K562 (cell line): ENCODE measurements around the gene YIF1A. TPM values are rescaled to one million over a fixed set of nuclear protein-coding genes. Genes with fewer than 3 reads are reported as not detected.

Experiments
- ATAC-seq: fragments of 200-7000 bp; cut with Tn5 transposase; 3 replicates; pipeline ENCODE4 v1.9.1; 2020; ENCODE audit warnings: moderate library complexity
- BruUV-seq: library from RNA; stranded (reverse); fragments of 400-500 nt; replicated peaks from 2 replicates; lab custom pipeline; 2021; lab: Mats Ljungman, UMichigan
- CTCF ChIA-PET: fragments of 300-600 bp; formaldehyde crosslinking; extraction: SDS; loops from one replicate; lab custom pipeline; 2021; ENCODE audit warnings: low intra/inter-chr PET ratio; lab: Yijun Ruan, JAX
- POLR2A ChIA-PET: fragments of 300-600, 350-650 bp; sonication (Branson Sonifier 250); formaldehyde crosslinking; extraction: SDS; loops from one replicate; lab custom pipeline; 2021; ENCODE audit warnings: antibody characterized with exemption, inconsistent platforms; lab: Yijun Ruan, JAX
- DNase-seq, 4 experiments: peaks; one replicate each; pipeline versions ENCODE4 v3.0.0 to v3.0.0-alpha.2; 2011 to 2018; ENCODE audit warnings: low spot score in 3 of 4, mixed read lengths in 3 of 4; ENCODE audit errors: extremely low read depth in 1 of 4
- FAIRE-seq: peaks from 2 replicates; lab custom pipeline; 2011; peaks lifted over from hg19 to GRCh38; lab: Jason Lieb, UNC
- H2AFZ ChIP-seq: 2 replicates; pipeline ENCODE4 v1.6.0; 2011; ENCODE audit warnings: low read depth, low read length, control low read depth, inconsistent platforms
- H3K27ac ChIP-seq: fragments of 200-600 bp; 3 replicates; pipeline ENCODE4 v1.8.0; 2011; ENCODE audit warnings: low read depth, mild to moderate bottlenecking, control low read depth, inconsistent platforms, low read length, moderate library complexity, mixed read lengths; ENCODE audit errors: extremely low read depth
- H3K27me3 ChIP-seq, 2 experiments: fragments of 300-600 bp in 1 of 2; 2 replicates in 1 of 2; 3 replicates in 1 of 2; pipeline versions ENCODE4 v1.6.0 to v1.8.0; 2011; ENCODE audit warnings: inconsistent platforms in 2 of 2, low read length in 2 of 2, mild to moderate bottlenecking in 1 of 2, mixed read lengths in 1 of 2, moderate library complexity in 1 of 2; ENCODE audit not compliant: control insufficient read depth in 2 of 2, insufficient read depth in 2 of 2
- H3K36me3 ChIP-seq: fragments of 300-600 bp; 3 replicates; pipeline ENCODE4 v1.8.0; 2011; ENCODE audit warnings: mild to moderate bottlenecking, low read length, inconsistent platforms; ENCODE audit not compliant: control insufficient read depth, insufficient read depth
- H3K4me1 ChIP-seq, 2 experiments: fragments of 200-600 bp in 1 of 2; replicated peaks in 1 of 2; 2 replicates in 1 of 2; 3 replicates in 1 of 2; pipeline versions ENCODE4 v1.5.1 to v1.8.0; 2011; ENCODE audit warnings: inconsistent platforms in 2 of 2, low read length in 2 of 2, mild to moderate bottlenecking in 1 of 2, mixed read lengths in 1 of 2, moderate library complexity in 1 of 2; ENCODE audit not compliant: control insufficient read depth in 2 of 2, insufficient read depth in 2 of 2
- H3K4me2 ChIP-seq: 2 replicates; pipeline ENCODE4 v1.6.1; 2011; ENCODE audit warnings: low read length, control low read depth, inconsistent platforms, mixed read lengths; ENCODE audit not compliant: insufficient read depth
- H3K4me3 ChIP-seq: fragments of 200-600 bp; sonication (generic), shearing (Covaris generic); 2 replicates; pipeline ENCODE4 v1.5.1; 2016; ENCODE audit warnings: control low read depth, inconsistent platforms
- H3K79me2 ChIP-seq: fragments of 200-600 bp; 3 replicates; pipeline ENCODE4 v1.8.0; 2011; ENCODE audit warnings: low read length, inconsistent platforms; ENCODE audit not compliant: control insufficient read depth, insufficient read depth
- H3K9ac ChIP-seq, 2 experiments: 2 replicates each; pipeline versions ENCODE4 v1.6.0 to v1.6.1; 2011; ENCODE audit warnings: low read depth in 2 of 2, low read length in 2 of 2, control low read depth in 1 of 2, inconsistent platforms in 1 of 2, mild to moderate bottlenecking in 1 of 2, mixed read lengths in 1 of 2; ENCODE audit not compliant: insufficient read depth in 1 of 2
- H3K9me1 ChIP-seq: one replicate; pipeline ENCODE4 v1.6.0; 2011; ENCODE audit warnings: inconsistent platforms, mild to moderate bottlenecking, low read length, moderate library complexity; ENCODE audit not compliant: control insufficient read depth, insufficient read depth
- H3K9me3 ChIP-seq: replicated peaks from 2 replicates; pipeline ENCODE4 v1.5.1; 2011; ENCODE audit warnings: low read depth, low read length, inconsistent platforms; ENCODE audit not compliant: control insufficient read depth, insufficient read depth
- H4K20me1 ChIP-seq: replicated peaks from 2 replicates; pipeline ENCODE4 v1.6.1; 2011; ENCODE audit warnings: low read length, inconsistent platforms, mixed read lengths; ENCODE audit not compliant: control insufficient read depth, insufficient read depth
- ATF1 ChIP-seq, 2 experiments: fragments of 450-650 bp in 1 of 2; IDR thresholded peaks; 2 replicates each; pipeline ENCODE4 v1.6.1; 2016; ENCODE audit warnings: missing compliant biosample characterization in 1 of 2, missing genetic modification characterization in 1 of 2
- HDAC3 ChIP-seq: fragments of 450-650 bp; IDR thresholded peaks from 2 replicates; pipeline ENCODE4 v1.6.1; 2018; ENCODE audit warnings: borderline replicate concordance, mild to moderate bottlenecking, moderate library complexity; ENCODE audit not compliant: partially characterized antibody
- LEF1 ChIP-seq: fragments of 450-650 bp; IDR thresholded peaks from 2 replicates; pipeline ENCODE4 v1.6.1; 2016; ENCODE audit warnings: mild to moderate bottlenecking
- MTA2 ChIP-seq: fragments of 450-650 bp; IDR thresholded peaks from 2 replicates; pipeline ENCODE4 v1.6.1; 2016; ENCODE audit warnings: low read depth
- OTX1 ChIP-seq: fragments of 450-650 bp; formaldehyde crosslinking; IDR thresholded peaks from 2 replicates; pipeline ENCODE4 v1.4.0; 2022; ENCODE audit warnings: mild to moderate bottlenecking
- POLR2G ChIP-seq: fragments of 200-400 bp; formaldehyde crosslinking; IDR thresholded peaks from 2 replicates; pipeline ENCODE4 v1.6.1; 2017; ENCODE audit warnings: low read depth, mild to moderate bottlenecking, antibody characterized with exemption, low read length, moderate library complexity
- TCF3 ChIP-seq: sonication (generic); formaldehyde crosslinking; IDR thresholded peaks from 2 replicates; pipeline ENCODE4 v1.4.0; 2020; ENCODE audit warnings: mild to moderate bottlenecking, missing genetic modification reagents
- WGBS: fragments of 100-300 bp; shearing (Covaris generic); methylation state at CpG from one replicate; pipeline ENCODE4 v1.1.6; 2016; ENCODE audit warnings: low coverage, mixed read lengths; ENCODE audit not compliant: insufficient coverage; ENCODE audit errors: missing lambda C conversion rate; 5-methylcytosine and 5-hydroxymethylcytosine counted together
- in situ Hi-C: fragments of 300-500 bp; cut with MboI; formaldehyde crosslinking; loops from 4 replicates; pipeline ENCODE4 v1.15.0; 2018; ENCODE audit warnings: inconsistent platforms, mixed read lengths
- intact Hi-C: fragments of 100-400 bp; cut with micrococcal nuclease; formaldehyde crosslinking; loops from 2 replicates; pipeline ENCODE4 v1.14.2; 2022
- polyA plus RNA-seq, 8 experiments: library from polyadenylated mRNA; depleted of rRNA in 4 of 8; stranded (reverse) in 5 of 8; unstranded in 3 of 8; fragments of >200 nt; fragmentation: Nextera tagmentation in 2 of 8; fragmentation: Illumina TruSeq in 1 of 8; extraction: Ambion mirVana in 2 of 8; extraction: Trizol in 1 of 8; gene quantifications; 2 replicates each; pipeline versions ENCODE4 v1.2.1 to v1.2.3, GENCODE V29; 2011 to 2014; ENCODE audit warnings: inconsistent platforms in 1 of 8, missing spikeins in 1 of 8
- total RNA-seq, 7 experiments: library from RNA; depleted of rRNA in 6 of 7; stranded (reverse); fragments of >200 nt in 6 of 7; fragmentation: Illumina TruSeq in 2 of 7; extraction: Trizol in 2 of 7; gene quantifications; 2 replicates each; pipeline versions ENCODE4 v1.2.1 to v1.2.3, GENCODE V29; 2011 to 2021; ENCODE audit warnings: low replicate concordance in 1 of 7
- TF ChIP-seq, protein P1 (sequence below): fragments of 250-450 bp; sonication (Bioruptor Pico); IDR thresholded peaks from 2 replicates; pipeline ENCODE4 v1.9.0; 2021; ENCODE audit warnings: mild to moderate bottlenecking, inconsistent platforms
- TF ChIP-seq, protein P2 (sequence below), 3 experiments: fragments of 200-800 bp in 1 of 3; sonication (Bioruptor generic) in 1 of 3; sonication (generic) in 1 of 3; formaldehyde crosslinking in 1 of 3; IDR thresholded peaks; 2 replicates each; pipeline versions ENCODE4 v1.6.1 to v1.8.0; 2016 to 2022; ENCODE audit warnings: mild to moderate bottlenecking in 2 of 3, missing compliant biosample characterization in 2 of 3, missing genetic modification characterization in 2 of 3, missing genetic modification reagents in 1 of 3

Gene YIF1A
- total and polyA plus RNA-seq, 9 of the 15 experiments (the other 6 are each of a cell fraction or from before 2014, with no cell fraction given) = 8.6 to 121 (median 77.2) TPM

GRCh38 chr11:66264383-66264782, 24.6 kb downstream of the YIF1A start (continued):
- TF ChIP-seq, protein P1, sequence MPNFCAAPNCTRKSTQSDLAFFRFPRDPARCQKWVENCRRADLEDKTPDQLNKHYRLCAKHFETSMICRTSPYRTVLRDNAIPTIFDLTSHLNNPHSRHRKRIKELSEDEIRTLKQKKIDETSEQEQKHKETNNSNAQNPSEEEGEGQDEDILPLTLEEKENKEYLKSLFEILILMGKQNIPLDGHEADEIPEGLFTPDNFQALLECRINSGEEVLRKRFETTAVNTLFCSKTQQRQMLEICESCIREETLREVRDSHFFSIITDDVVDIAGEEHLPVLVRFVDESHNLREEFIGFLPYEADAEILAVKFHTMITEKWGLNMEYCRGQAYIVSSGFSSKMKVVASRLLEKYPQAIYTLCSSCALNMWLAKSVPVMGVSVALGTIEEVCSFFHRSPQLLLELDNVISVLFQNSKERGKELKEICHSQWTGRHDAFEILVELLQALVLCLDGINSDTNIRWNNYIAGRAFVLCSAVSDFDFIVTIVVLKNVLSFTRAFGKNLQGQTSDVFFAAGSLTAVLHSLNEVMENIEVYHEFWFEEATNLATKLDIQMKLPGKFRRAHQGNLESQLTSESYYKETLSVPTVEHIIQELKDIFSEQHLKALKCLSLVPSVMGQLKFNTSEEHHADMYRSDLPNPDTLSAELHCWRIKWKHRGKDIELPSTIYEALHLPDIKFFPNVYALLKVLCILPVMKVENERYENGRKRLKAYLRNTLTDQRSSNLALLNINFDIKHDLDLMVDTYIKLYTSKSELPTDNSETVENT (CRISPR knock-in tag) = peak; percentile 19; the same call in 1 of the 2 replicates
- no peak for TF ChIP-seq MTA2
- TF ChIP-seq, protein P2, sequence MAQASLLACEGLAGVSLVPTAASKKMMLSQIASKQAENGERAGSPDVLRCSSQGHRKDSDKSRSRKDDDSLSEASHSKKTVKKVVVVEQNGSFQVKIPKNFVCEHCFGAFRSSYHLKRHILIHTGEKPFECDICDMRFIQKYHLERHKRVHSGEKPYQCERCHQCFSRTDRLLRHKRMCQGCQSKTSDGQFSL (CRISPR knock-in tag; IDR thresholded peaks at IDR 0.05) = 0 out of 2 replicates have a peak, but pooled peaks have one; percentile 32
- TF ChIP-seq, protein P2 (tag; IDR thresholded peaks at IDR 0.05) = no peak
- TF ChIP-seq TCF3 = no peak

- no peak for DNase-seq
- BruUV-seq = no TSS peak
- in situ Hi-C loops = no loop called here
- no peaks in the 10 kb centered on the region for H4K20me1 ChIP-seq
- intact Hi-C loops = no loop called here
- no peak for ATAC-seq
- no peak overlapping the region for H3K4me3 ChIP-seq
- peaks cover 10% of the 10 kb centered on the region for H3K79me2 ChIP-seq
- no peak overlapping the region for H3K4me2 ChIP-seq
- ChIA-PET POLR2A (interaction anchor here (0.7 kb wide), 1 partner anchor 7 kb away, joined by 3 read pairs; no protein-coding TSS in a partner anchor), CTCF (no interaction called here)
- no peaks in the 10 kb centered on the region for H3K9me3 ChIP-seq
- H3K9ac ChIP-seq = no peak overlapping the region; a peak in 1 of 4 replicates
- no peaks in the 10 kb centered on the region for H3K9me1 ChIP-seq
- no peak overlapping the region for H2AFZ ChIP-seq
- 88% methylated on average over 7 of the region's 10 CpGs for WGBS
- H3K27ac ChIP-seq = no peak overlapping the region
- FAIRE-seq = no peak
- H3K36me3 ChIP-seq = peaks cover 73% of the 10 kb centered on the region
- H3K27me3 ChIP-seq = no peaks in the 10 kb centered on the region
- H3K4me1 ChIP-seq = peaks cover 0 to 35% of the 10 kb centered on the region in 2 experiments; a peak in 4 of 5 replicates
- TF ChIP-seq, protein P1 (CRISPR knock-in tag) = no peak
- TF ChIP-seq LEF1 (no peak), OTX1 (CRISPR knock-in tag) (no peak), POLR2G (peak; percentile 53), ATF1 (CRISPR knock-in tag; IDR thresholded peaks at IDR 0.05) (no peak), ATF1 (tag; IDR thresholded peaks at IDR 0.05) (no peak), HDAC3 (no peak)
- TF ChIP-seq, all 486 proteins: peak for 1
Measured at GRCh38 chr11:66263785-66264184, 25.2 kb downstream of the YIF1A start.
